ENCODE measurements around the gene RNU1-3.

DNA sequence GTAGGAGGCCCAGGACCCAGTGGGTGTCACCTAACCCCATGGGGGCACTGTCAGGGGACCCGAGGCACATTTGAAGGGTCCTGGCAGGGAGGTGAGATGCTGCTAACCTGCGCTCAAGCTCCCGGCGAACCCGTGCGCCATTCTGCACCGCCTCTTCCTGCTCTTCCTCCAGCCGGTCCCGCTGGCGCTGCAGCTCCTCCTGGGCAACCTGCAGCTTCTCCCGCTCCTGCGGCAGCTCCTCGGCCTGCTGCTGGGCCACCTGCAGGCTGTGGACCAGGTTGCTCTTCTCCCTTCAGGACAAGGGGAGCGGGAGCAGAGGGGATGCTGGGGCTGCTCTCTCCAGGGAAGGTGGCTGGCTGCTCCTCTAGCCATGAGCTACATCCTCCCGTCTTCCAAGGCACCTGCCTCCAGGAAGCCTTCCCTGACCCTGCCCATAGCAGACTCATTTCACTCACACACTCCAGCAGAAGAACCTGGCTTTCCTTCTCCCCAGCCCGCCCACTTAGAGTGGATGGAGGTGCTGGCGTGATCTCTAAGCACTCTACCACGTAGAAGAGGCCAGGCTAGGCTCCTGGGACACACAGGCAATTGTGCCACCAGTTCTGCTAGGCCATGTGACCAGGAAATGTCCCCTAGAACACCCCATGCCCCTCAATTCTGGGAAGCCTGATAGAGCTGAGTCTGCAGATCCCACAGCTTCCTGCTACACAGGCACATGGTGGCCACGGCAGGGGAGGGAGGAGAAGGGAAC lies 38.2 kb downstream of the RNU1-3 start:
- no peak for TF ChIP-seq NFIC (IDR thresholded peaks at IDR 0.05)
- TF ChIP-seq TAF1 (IDR thresholded peaks at IDR 0.05; ENCODE audit: low read depth) = no peak
- no peak for TF ChIP-seq CREB1 (IDR thresholded peaks at IDR 0.05; ENCODE audit: low read depth)

All from Ishikawa (cell line).